HCT116 (cell line): Measurements from ENCODE around the gene CHCHD4. TPM values are rescaled to one million over a fixed set of nuclear protein-coding genes. Genes with fewer than 3 reads are reported as not detected.

ENCODE experiments used
- ATAC-seq: fragments of 200-7000 bp; cut with Tn5 transposase; 2 replicates; pipeline ENCODE4 v1.9.1; 2020; ENCODE audit warnings: mild to moderate bottlenecking, moderate library complexity
- BruUV-seq: library from RNA; stranded (reverse); fragments of 400-500 nt; replicated peaks from 2 replicates; lab custom pipeline; 2021; lab: Mats Ljungman, UMichigan
- CTCF ChIA-PET: fragments of 300-600 bp; sonication (Branson Sonifier 250); formaldehyde crosslinking; loops from one replicate; lab custom pipeline; 2021; ENCODE audit warnings: antibody characterized with exemption; lab: Charles Lee
- POLR2A ChIA-PET: fragments of 300-600, 350-600 bp; sonication (Branson Sonifier 250); formaldehyde crosslinking; loops from one replicate; lab custom pipeline; 2021; ENCODE audit warnings: antibody characterized with exemption; lab: Charles Lee
- RAD21 ChIA-PET, 2 experiments: fragments of 300-600 bp; sonication (Branson Sonifier 250); formaldehyde crosslinking; loops; one replicate each; lab custom pipeline; 2023; ENCODE audit warnings: low total read pairs in 2 of 2; ENCODE audit not compliant: uncharacterized antibody in 2 of 2, unreplicated experiment in 2 of 2, low non-redundant PET in 1 of 2; lab: Charles Lee
- DNase-seq: peaks from one replicate; pipeline ENCODE4 v3.0.0-alpha.2; 2010; ENCODE audit warnings: low read depth, low spot score
- H2AFZ ChIP-seq: fragments of 200-600 bp; shearing (Covaris generic), sonication (generic); 2 replicates; pipeline ENCODE4 v1.6.1; 2017; ENCODE audit warnings: low read depth, mixed run types, mixed read lengths, antibody characterized with exemption, low read length; ENCODE audit not compliant: poor library complexity, severe bottlenecking
- H3K27ac ChIP-seq: 2 replicates; pipeline ENCODE4 v1.5.1; 2012; ENCODE audit warnings: low read depth, low read length
- H3K27me3 ChIP-seq: fragments of 200-600 bp; sonication (generic); 2 replicates; pipeline ENCODE4 v1.6.1; 2016; ENCODE audit warnings: mixed run types, low read length, mixed read lengths; ENCODE audit not compliant: insufficient read depth
- H3K36me3 ChIP-seq, 2 experiments: fragments of 200-500 bp in 1 of 2; fragments of 200-600 bp in 1 of 2; sonication (Bioruptor generic) in 1 of 2; sonication (generic) in 1 of 2; 2 replicates each; pipeline versions ENCODE4 v1.5.1 to v1.6.1; 2014 to 2016; ENCODE audit warnings: low read length in 2 of 2, inconsistent platforms in 1 of 2, mixed read lengths in 1 of 2, mixed run types in 1 of 2; ENCODE audit not compliant: insufficient read depth in 2 of 2, control insufficient read depth in 1 of 2
- H3K4me1 ChIP-seq, 2 experiments: fragments of 200-600 bp in 1 of 2; sonication (generic) in 1 of 2; 2 replicates each; pipeline versions ENCODE4 v1.5.1 to v1.6.1; 2012 to 2017; ENCODE audit warnings: low read length in 2 of 2, inconsistent platforms in 1 of 2, mild to moderate bottlenecking in 1 of 2, mixed read lengths in 1 of 2, mixed run types in 1 of 2, moderate library complexity in 1 of 2; ENCODE audit not compliant: insufficient read depth in 2 of 2, control insufficient read depth in 1 of 2
- H3K4me2 ChIP-seq: fragments of 200-600 bp; sonication (generic); 2 replicates; pipeline ENCODE4 v1.6.1; 2017; ENCODE audit warnings: mixed run types, low read length, mixed read lengths
- H3K4me3 ChIP-seq, 2 experiments: fragments of 200-600 bp in 1 of 2; sonication (generic) in 1 of 2; replicated peaks in 1 of 2; 2 replicates each; pipeline ENCODE4 v1.5.1; 2011 to 2016; ENCODE audit warnings: low read length in 2 of 2, control low read depth in 1 of 2, low read depth in 1 of 2, mild to moderate bottlenecking in 1 of 2, mixed read lengths in 1 of 2, mixed run types in 1 of 2
- H3K79me2 ChIP-seq: fragments of 200-600 bp; sonication (generic); 2 replicates; pipeline ENCODE4 v1.6.1; 2017; ENCODE audit warnings: mild to moderate bottlenecking, mixed run types, low read length, moderate library complexity, mixed read lengths; ENCODE audit not compliant: insufficient read depth
- H3K9ac ChIP-seq: fragments of 200-600 bp; sonication (generic); 2 replicates; pipeline ENCODE4 v1.6.1; 2016; ENCODE audit warnings: low read length, mixed read lengths
- H3K9me2 ChIP-seq: fragments of 200-600 bp; sonication (generic), shearing (Covaris generic); 2 replicates; pipeline ENCODE4 v1.6.1; 2017; ENCODE audit warnings: mixed run types, mild to moderate bottlenecking, moderate library complexity; ENCODE audit not compliant: insufficient read depth
- H3K9me3 ChIP-seq, 2 experiments: fragments of 200-500 bp in 1 of 2; fragments of 200-600 bp in 1 of 2; sonication (Bioruptor generic) in 1 of 2; sonication (generic) in 1 of 2; 2 replicates each; pipeline ENCODE4 v1.6.1; 2014 to 2017; ENCODE audit warnings: low read length in 2 of 2, mixed read lengths in 2 of 2, inconsistent platforms in 1 of 2, low read depth in 1 of 2, mild to moderate bottlenecking in 1 of 2, mixed run types in 1 of 2, moderate library complexity in 1 of 2; ENCODE audit not compliant: control insufficient read depth in 1 of 2, insufficient read depth in 1 of 2
- H4K20me1 ChIP-seq: fragments of 200-600 bp; sonication (generic), shearing (Covaris generic); 2 replicates; pipeline ENCODE4 v1.6.1; 2017; ENCODE audit warnings: mixed run types, mild to moderate bottlenecking, moderate library complexity; ENCODE audit not compliant: insufficient read depth
- ATF3 ChIP-seq: IDR thresholded peaks from 2 replicates; pipeline ENCODE4 v1.6.1; 2012
- CBX3 ChIP-seq: IDR thresholded peaks from 2 replicates; pipeline ENCODE4 v1.6.1; 2012; ENCODE audit warnings: low read depth
- CTCF ChIP-seq, 3 experiments: fragments of 200-600 bp in 1 of 3; sonication (generic) in 1 of 3; IDR thresholded peaks in 2 of 3; conservative IDR thresholded peaks in 1 of 3; 2 replicates each; pipeline ENCODE4 v1.5.1; 2012 to 2017; ENCODE audit warnings: low read depth in 2 of 3, low read length in 2 of 3, antibody characterized with exemption in 1 of 3, borderline replicate concordance in 1 of 3, control low read depth in 1 of 3, mild to moderate bottlenecking in 1 of 3, mixed read lengths in 1 of 3, mixed run types in 1 of 3, moderate library complexity in 1 of 3; ENCODE audit not compliant: insufficient read depth in 1 of 3
- EGR1 ChIP-seq: IDR thresholded peaks from 2 replicates; pipeline ENCODE4 v1.6.1; 2012; ENCODE audit warnings: low read depth
- EZH2 ChIP-seq: fragments of 200-600 bp; sonication (generic); IDR thresholded peaks from 2 replicates; pipeline ENCODE4 v1.6.1; 2017; ENCODE audit warnings: antibody characterized with exemption, mixed run types
- FOSL1 ChIP-seq: IDR thresholded peaks from 2 replicates; pipeline ENCODE4 v1.6.1; 2012; ENCODE audit warnings: low read depth
- JUND ChIP-seq: IDR thresholded peaks from 2 replicates; pipeline ENCODE4 v1.6.1; 2012
- POLR2A ChIP-seq: IDR thresholded peaks from 2 replicates; pipeline ENCODE4 v1.7.0; 2011; ENCODE audit warnings: borderline replicate concordance; ENCODE audit not compliant: insufficient read depth, insufficient read length; ENCODE audit errors: extremely low read depth
- RAD21 ChIP-seq: IDR thresholded peaks from 2 replicates; pipeline ENCODE4 v1.6.1; 2012; ENCODE audit warnings: low read depth, mild to moderate bottlenecking
- SRF ChIP-seq: IDR thresholded peaks from 2 replicates; pipeline ENCODE4 v1.6.1; 2012; ENCODE audit warnings: low read depth
- YY1 ChIP-seq: IDR thresholded peaks from 2 replicates; pipeline ENCODE4 v1.6.1; 2011; ENCODE audit warnings: low read length, low read depth, moderate library complexity, mild to moderate bottlenecking; ENCODE audit not compliant: insufficient replicate concordance; ENCODE audit errors: extremely low read depth
- ZFX ChIP-seq: fragments of 450-650 bp; IDR thresholded peaks from 2 replicates; pipeline ENCODE4 v1.6.1; 2017
- ZNF274 ChIP-seq: fragments of 200-500 bp; sonication (Bioruptor generic); IDR thresholded peaks from 2 replicates; pipeline ENCODE4 v1.6.1; 2014; ENCODE audit warnings: mild to moderate bottlenecking, low read depth, low read length, inconsistent platforms
- intact Hi-C: fragments of 100-400 bp; cut with micrococcal nuclease; formaldehyde crosslinking; loops from 2 replicates; pipeline ENCODE4 v1.10.0; 2022
- total RNA-seq: library from RNA; stranded (reverse); gene quantifications from one replicate; pipeline ENCODE4 v1.2.1, GENCODE V29; 2021; ENCODE audit not compliant: unreplicated experiment
- TF ChIP-seq, protein P1 (sequence below): IDR thresholded peaks from 2 replicates; pipeline ENCODE4 v1.6.1; 2011; ENCODE audit warnings: mild to moderate bottlenecking, low read length, moderate library complexity; ENCODE audit not compliant: insufficient replicate concordance; ENCODE audit errors: extremely low read depth

CHCHD4 gene
- total RNA-seq, 1 experiment from 2014 or later: 24.6 TPM

GRCh38 chr3:14130707-14131106 lies 6.0 kb upstream of the CHCHD4 start (continued):
- no peak for TF ChIP-seq RAD21
- TF ChIP-seq JUND: no peak
- no peak for TF ChIP-seq EZH2
- TF ChIP-seq, protein P1, sequence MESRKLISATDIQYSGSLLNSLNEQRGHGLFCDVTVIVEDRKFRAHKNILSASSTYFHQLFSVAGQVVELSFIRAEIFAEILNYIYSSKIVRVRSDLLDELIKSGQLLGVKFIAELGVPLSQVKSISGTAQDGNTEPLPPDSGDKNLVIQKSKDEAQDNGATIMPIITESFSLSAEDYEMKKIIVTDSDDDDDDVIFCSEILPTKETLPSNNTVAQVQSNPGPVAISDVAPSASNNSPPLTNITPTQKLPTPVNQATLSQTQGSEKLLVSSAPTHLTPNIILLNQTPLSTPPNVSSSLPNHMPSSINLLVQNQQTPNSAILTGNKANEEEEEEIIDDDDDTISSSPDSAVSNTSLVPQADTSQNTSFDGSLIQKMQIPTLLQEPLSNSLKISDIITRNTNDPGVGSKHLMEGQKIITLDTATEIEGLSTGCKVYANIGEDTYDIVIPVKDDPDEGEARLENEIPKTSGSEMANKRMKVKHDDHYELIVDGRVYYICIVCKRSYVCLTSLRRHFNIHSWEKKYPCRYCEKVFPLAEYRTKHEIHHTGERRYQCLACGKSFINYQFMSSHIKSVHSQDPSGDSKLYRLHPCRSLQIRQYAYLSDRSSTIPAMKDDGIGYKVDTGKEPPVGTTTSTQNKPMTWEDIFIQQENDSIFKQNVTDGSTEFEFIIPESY: no peak
- TF ChIP-seq YY1: no peak
- TF ChIP-seq ZNF274: no peak
- no peak for TF ChIP-seq EGR1
- TF ChIP-seq ATF3: no peak
- no peak for TF ChIP-seq CBX3

- Histone ChIP-seq H3K9ac (no peak overlapping the region), H3K4me1 (peaks cover 8 to 10% of the 10 kb centered on the region in 2 experiments; a peak in 3 of 4 replicates), H3K9me3 (no peaks in the 10 kb centered on the region), H3K4me2 (no peak overlapping the region), H3K36me3 (peaks cover 22 to 42% of the 10 kb centered on the region in 2 experiments; a peak in 3 of 4 replicates), H3K9me2 (no peaks in the 10 kb centered on the region), H4K20me1 (no peaks in the 10 kb centered on the region; the same call in 1 of the 2 replicates), H3K4me3 (no peak overlapping the region), H3K27ac (no peak overlapping the region), H3K27me3 (no peaks in the 10 kb centered on the region), H2AFZ (no peak overlapping the region), H3K79me2 (peaks cover 45% of the 10 kb centered on the region)
- BruUV-seq: no TSS peak
- ChIA-PET RAD21 (no interaction called here), POLR2A (no interaction called here), CTCF (no interaction called here)
- TF ChIP-seq SRF (no peak), YY1 (no peak), FOSL1 (no peak), ZFX (no peak), JUND (no peak), POLR2A (no peak), CTCF (IDR thresholded peaks at IDR 0.05 in 2 of 3, conservative IDR thresholded peaks at IDR 0.05 in 1 of 3; ENCODE audit: borderline replicate concordance in 1 of 3, insufficient read depth in 1 of 3, low read depth in 2 of 3, low read length in 2 of 3) (no peak)
- DNase-seq: no peak
- no peak for ATAC-seq
- intact Hi-C loops: no loop called here
Measured at GRCh38 chr3:14130230-14130629, 5.6 kb upstream of the CHCHD4 start.
